Neuronal stem cell (in vitro differentiated cells): ENCODE measurements around the gene METRNL.

Experiments used
- DNase-seq: peaks from one replicate; pipeline ENCODE4 v3.0.0-alpha.2; 2013; ENCODE audit warnings: low spot score
- H2AFZ ChIP-seq: one replicate; pipeline ENCODE4 v1.6.1; 2013; ENCODE audit warnings: mild to moderate bottlenecking, low read length, inconsistent platforms
- H2AK5ac ChIP-seq: 2 replicates; pipeline ENCODE4 v1.6.1; 2013; ENCODE audit warnings: low read depth, mild to moderate bottlenecking, inconsistent platforms, low read length, moderate library complexity, mixed read lengths
- H2BK120ac ChIP-seq: 2 replicates; pipeline ENCODE4 v1.6.1; 2013; ENCODE audit warnings: low read depth, mild to moderate bottlenecking, inconsistent platforms, low read length, moderate library complexity, mixed read lengths
- H2BK12ac ChIP-seq: one replicate; pipeline ENCODE4 v1.6.1; 2013; ENCODE audit warnings: low read length, inconsistent platforms
- H2BK15ac ChIP-seq: 2 replicates; pipeline ENCODE4 v1.6.1; 2013; ENCODE audit warnings: mild to moderate bottlenecking, low read length, inconsistent platforms, mixed read lengths
- H2BK5ac ChIP-seq: one replicate; pipeline ENCODE4 v1.6.1; 2013; ENCODE audit warnings: inconsistent platforms, mild to moderate bottlenecking, low read length, moderate library complexity
- H3K14ac ChIP-seq: one replicate; pipeline ENCODE4 v1.6.1; 2013; ENCODE audit warnings: low read length, inconsistent platforms
- H3K18ac ChIP-seq: 2 replicates; pipeline ENCODE4 v1.6.1; 2013; ENCODE audit warnings: low read length, inconsistent platforms
- H3K23ac ChIP-seq: 2 replicates; pipeline ENCODE4 v1.6.1; 2013; ENCODE audit warnings: low read depth, mild to moderate bottlenecking, mixed read lengths, low read length, inconsistent platforms; ENCODE audit not compliant: poor library complexity
- H3K27ac ChIP-seq: replicated peaks from 3 replicates; pipeline ENCODE4 v1.5.1; 2013; ENCODE audit warnings: low read length, inconsistent platforms
- H3K27me3 ChIP-seq, 3 experiments: 2 replicates each; pipeline ENCODE4 v1.6.1; 2013; ENCODE audit warnings: low read length in 3 of 3, mild to moderate bottlenecking in 2 of 3, inconsistent platforms in 1 of 3, low read depth in 1 of 3, mixed read lengths in 1 of 3, moderate library complexity in 1 of 3; ENCODE audit not compliant: control insufficient read depth in 3 of 3, insufficient read depth in 3 of 3
- H3K36me3 ChIP-seq, 2 donors: replicated peaks in 1 of 2; 2 replicates each; pipeline ENCODE4 v1.6.1; 2013; ENCODE audit warnings: low read length in 2 of 2; ENCODE audit not compliant: control insufficient read depth in 2 of 2, insufficient read depth in 2 of 2
- H3K4ac ChIP-seq: 2 replicates; pipeline ENCODE4 v1.6.1; 2013; ENCODE audit warnings: inconsistent platforms, mild to moderate bottlenecking, low read length, moderate library complexity
- H3K4me1 ChIP-seq, 2 donors: 1 replicate in 1 of 2; 2 replicates in 1 of 2; pipeline ENCODE4 v1.6.1; 2013; ENCODE audit warnings: low read length in 2 of 2, low read depth in 1 of 2; ENCODE audit not compliant: control insufficient read depth in 2 of 2, insufficient read depth in 1 of 2
- H3K4me2 ChIP-seq: one replicate; pipeline ENCODE4 v1.6.1; 2013; ENCODE audit warnings: mild to moderate bottlenecking, low read length, inconsistent platforms; ENCODE audit not compliant: insufficient read depth, poor library complexity, severe bottlenecking
- H3K4me3 ChIP-seq, 2 donors: 2 replicates each; pipeline ENCODE4 v1.5.1; 2013; ENCODE audit warnings: low read length in 2 of 2, mild to moderate bottlenecking in 2 of 2, inconsistent platforms in 1 of 2, moderate library complexity in 1 of 2
- H3K79me1 ChIP-seq: one replicate; pipeline ENCODE4 v1.6.1; 2013; ENCODE audit warnings: low read depth, mild to moderate bottlenecking, inconsistent platforms, low read length, moderate library complexity
- H3K9ac ChIP-seq: one replicate; pipeline ENCODE4 v1.6.1; 2013; ENCODE audit warnings: mild to moderate bottlenecking, low read depth, low read length, inconsistent platforms; ENCODE audit not compliant: poor library complexity
- H3K9me3 ChIP-seq, 2 donors: replicated peaks in 1 of 2; 2 replicates each; pipeline versions ENCODE3 to v1.6.1; 2013; ENCODE audit warnings: low read length in 2 of 2, mild to moderate bottlenecking in 2 of 2, inconsistent platforms in 1 of 2, low read depth in 1 of 2, mixed read lengths in 1 of 2, moderate library complexity in 1 of 2; ENCODE audit not compliant: control insufficient read depth in 2 of 2, insufficient read depth in 1 of 2
- H4K8ac ChIP-seq: one replicate; pipeline ENCODE4 v1.6.1; 2013; ENCODE audit warnings: low read depth, mild to moderate bottlenecking, inconsistent platforms, low read length, moderate library complexity
- H4K91ac ChIP-seq: one replicate; pipeline ENCODE4 v1.6.1; 2013; ENCODE audit warnings: low read length, low read depth, mild to moderate bottlenecking, inconsistent platforms; ENCODE audit not compliant: poor library complexity
- WGBS, 2 donors: extraction: QIAGEN DNeasy Blood & Tissue Kit; methylation state at CpG; one replicate each; pipeline ENCODE4 v1.1.7; 2013; ENCODE audit warnings: missing lambda C conversion rate in 2 of 2, mixed read lengths in 1 of 2; ENCODE audit not compliant: insufficient read length in 2 of 2, insufficient replicate concordance in 1 of 2; ENCODE audit errors: extremely low coverage in 2 of 2; 5-methylcytosine and 5-hydroxymethylcytosine counted together

The METRNL gene

GRCh38 chr17:83121921-83122820, 42.8 kb downstream of the METRNL start:
- H4K8ac ChIP-seq, result no peak overlapping the region
- no peak overlapping the region for H3K9ac ChIP-seq
- H3K23ac ChIP-seq, result no peak overlapping the region
- no peak overlapping the region for H3K14ac ChIP-seq
- no peak overlapping the region for H2BK15ac ChIP-seq
- no peak overlapping the region for H4K91ac ChIP-seq
- no peak for DNase-seq
- H3K4me1 ChIP-seq, result peaks cover 3 to 4% of the 10 kb centered on the region in 2 donors
- no peak overlapping the region for H2BK12ac ChIP-seq
- no peak overlapping the region for H2AK5ac ChIP-seq
- H3K4ac ChIP-seq, result no peak overlapping the region
- H3K4me2 ChIP-seq, result no peak overlapping the region
- H2BK5ac ChIP-seq, result no peak overlapping the region
- no peak overlapping the region for H3K27ac ChIP-seq
- no peak overlapping the region for H3K18ac ChIP-seq
- H2BK120ac ChIP-seq, result no peak overlapping the region
- no peaks in the 10 kb centered on the region for H3K36me3 ChIP-seq
- H3K27me3 ChIP-seq, result peaks cover 2 to 61% (median 20%) of the 10 kb centered on the region in 3 experiments
- H2AFZ ChIP-seq, result no peak overlapping the region
- H3K4me3 ChIP-seq, result no peak overlapping the region
- no peaks in the 10 kb centered on the region for H3K79me1 ChIP-seq
- peaks cover 0 to 6% of the 10 kb centered on the region in 2 donors for H3K9me3 ChIP-seq
- no CpG with 5 or more reads among the region's 26 CpGs for WGBS, 2 donors

- DNase-seq, result no peak
Measured at GRCh38 chr17:83122834-83123233, 43.4 kb downstream of the METRNL start.

GRCh38 chr17:83123896-83124801, 44.7 kb downstream of the METRNL start:
- Histone ChIP-seq H3K27ac (no peak overlapping the region), H3K14ac (no peak overlapping the region), H4K91ac (no peak overlapping the region), H3K79me1 (no peaks in the 10 kb centered on the region), H3K4ac (no peak overlapping the region), H2BK5ac (no peak overlapping the region), H3K18ac (peak overlapping the region; percentile 11), H3K36me3 (no peaks in the 10 kb centered on the region), H3K9ac (no peak overlapping the region), H3K9me3 (peaks cover 0 to 6% of the 10 kb centered on the region in 2 donors), H2BK120ac (no peak overlapping the region), H2AK5ac (peak overlapping the region; percentile 7), H2AFZ (no peak overlapping the region), H3K23ac (peak overlapping the region; percentile 20), H2BK15ac (no peak overlapping the region), H3K4me1 (peaks cover 0 to under 1% of the 10 kb centered on the region in 2 donors), H4K8ac (no peak overlapping the region), H3K27me3 (peaks cover 2 to 47% (median 20%) of the 10 kb centered on the region in 3 experiments), H3K4me3 (no peak overlapping the region), H3K4me2 (no peak overlapping the region), H2BK12ac (no peak overlapping the region)
- WGBS, 2 donors, result no CpG with 5 or more reads among the region's 25 CpGs
- DNase-seq, result no peak

More at GRCh38 chr17:83122834-83123233, 43.4 kb downstream of the METRNL start:
- Histone ChIP-seq H3K36me3 (no peaks in the 10 kb centered on the region), H3K18ac (peak overlapping the region; percentile 13), H3K79me1 (no peaks in the 10 kb centered on the region), H3K9ac (no peak overlapping the region), H2BK120ac (no peak overlapping the region), H3K27ac (no peak overlapping the region), H3K9me3 (peaks cover 0 to 6% of the 10 kb centered on the region in 2 donors), H3K4me2 (no peak overlapping the region), H3K14ac (no peak overlapping the region), H2BK15ac (no peak overlapping the region), H3K23ac (no peak overlapping the region), H3K27me3 (peaks cover 2 to 55% (median 20%) of the 10 kb centered on the region in 3 experiments), H4K8ac (no peak overlapping the region), H2AFZ (no peak overlapping the region), H4K91ac (no peak overlapping the region), H3K4me3 (no peak overlapping the region), H3K4ac (no peak overlapping the region), H2AK5ac (no peak overlapping the region), H3K4me1 (peaks cover 3 to 4% of the 10 kb centered on the region in 2 donors), H2BK12ac (no peak overlapping the region), H2BK5ac (no peak overlapping the region)
- no CpG with 5 or more reads among the region's 16 CpGs for WGBS, 2 donors
